GM19035 (cell line): Measurements from ENCODE around the gene MAPK10.
"Not testable (repeated sequence)": the region's sequence is repeated elsewhere in the genome, so short reads cannot be mapped to it uniquely, and the experiment has no call there.

ENCODE experiments used
- ATAC-seq: cut with Tn5 transposase; IDR thresholded peaks from one replicate; pipeline ENCODE4 v1.9.1; 2021; ENCODE audit not compliant: unreplicated experiment

MAPK10 gene

DNA sequence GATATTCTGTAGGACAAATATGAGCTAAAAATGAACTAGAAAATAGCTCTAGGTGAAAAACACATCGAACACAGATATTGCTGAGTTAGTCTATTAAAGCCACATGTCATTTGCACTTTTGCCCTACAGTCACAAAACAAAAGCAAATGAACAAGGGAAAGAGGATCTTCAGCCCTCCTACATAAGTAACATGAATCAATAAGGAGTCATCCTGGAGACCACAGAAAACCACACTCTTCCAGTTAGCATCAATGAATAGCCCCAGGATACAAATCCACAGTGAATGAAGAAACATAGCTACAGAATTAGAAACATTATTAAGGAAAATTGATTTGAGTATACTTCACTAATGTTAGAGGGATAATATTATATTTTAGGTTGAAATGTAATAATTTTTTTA is 311.4 kb downstream of the MAPK10 start:
- no peak for ATAC-seq

DNA sequence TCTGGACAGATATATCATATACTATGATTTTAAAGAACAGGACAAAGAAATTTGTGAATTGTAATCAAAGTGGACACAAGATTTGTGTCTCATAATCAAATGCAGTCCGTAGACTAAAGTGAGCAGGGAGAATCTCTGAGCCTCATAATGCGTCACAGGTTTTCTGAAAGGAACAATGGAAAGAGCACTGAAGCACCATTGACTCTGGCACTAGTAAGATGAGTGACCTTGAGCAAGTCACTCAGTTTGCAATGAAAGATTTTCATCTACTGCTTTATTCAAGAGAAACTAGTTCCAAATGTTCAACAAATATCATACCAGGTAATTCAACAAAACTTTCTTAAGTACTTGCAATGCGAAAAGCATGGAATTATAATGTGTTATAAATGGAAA is 315.3 kb downstream of the MAPK10 start:
- no peak for ATAC-seq

DNA sequence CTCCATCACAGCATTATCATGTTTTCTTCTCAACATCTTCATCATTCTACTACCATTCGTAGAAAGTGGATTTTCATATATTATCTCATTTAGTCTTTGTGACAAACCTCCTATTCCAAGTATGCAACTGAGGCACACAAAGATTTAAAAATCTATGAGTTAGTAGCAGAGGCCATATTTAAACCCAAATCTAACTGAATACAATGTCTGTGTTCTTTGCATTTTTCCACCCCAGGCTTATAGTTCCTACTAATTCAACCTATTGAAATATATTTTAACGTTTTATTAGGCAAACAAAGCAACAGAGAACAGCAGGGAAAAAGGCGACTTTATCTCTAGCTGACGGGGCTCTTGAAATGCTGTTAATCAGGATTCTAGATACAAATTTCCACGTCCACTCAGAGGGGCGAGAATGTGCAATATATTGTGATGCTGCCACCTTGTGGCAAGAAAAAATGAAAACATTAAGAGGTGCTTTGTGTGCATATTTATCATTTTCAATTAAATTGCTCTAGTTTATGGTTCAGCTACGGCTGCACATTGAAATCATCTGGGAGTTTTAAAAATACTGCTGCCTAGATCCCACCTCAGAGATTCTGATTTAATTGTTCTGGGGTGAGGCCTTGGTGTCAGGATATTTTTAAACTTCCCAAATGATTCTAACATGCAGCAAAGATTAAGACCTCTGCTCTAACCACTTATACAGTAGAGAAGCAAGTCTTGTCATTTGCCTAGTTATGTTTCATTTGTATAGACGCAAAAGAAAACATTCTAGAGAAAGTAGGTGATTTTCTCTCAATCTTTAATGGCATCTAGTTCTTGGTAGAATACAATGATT is 315.9 kb downstream of the MAPK10 start:
- no peak for ATAC-seq

DNA sequence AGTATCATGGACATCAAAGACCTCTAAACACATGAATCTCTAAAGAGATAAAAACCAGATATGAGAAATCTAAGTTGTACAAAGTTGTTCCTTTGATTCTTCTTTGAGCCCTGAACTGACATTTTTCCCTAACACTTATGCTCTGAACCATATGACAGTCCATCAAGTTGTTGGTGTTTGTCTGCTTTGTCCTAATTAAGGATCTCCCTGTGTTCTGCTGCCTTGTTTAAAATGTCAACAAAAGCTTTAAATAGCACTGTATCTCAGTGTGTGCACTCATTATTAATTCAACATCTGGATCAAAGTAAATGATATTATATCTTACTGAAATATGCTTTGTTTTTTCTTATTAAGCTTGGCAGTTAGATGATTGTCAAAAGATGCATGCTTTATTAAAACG is 321.8 kb downstream of the MAPK10 start:
- ATAC-seq, result no peak

DNA sequence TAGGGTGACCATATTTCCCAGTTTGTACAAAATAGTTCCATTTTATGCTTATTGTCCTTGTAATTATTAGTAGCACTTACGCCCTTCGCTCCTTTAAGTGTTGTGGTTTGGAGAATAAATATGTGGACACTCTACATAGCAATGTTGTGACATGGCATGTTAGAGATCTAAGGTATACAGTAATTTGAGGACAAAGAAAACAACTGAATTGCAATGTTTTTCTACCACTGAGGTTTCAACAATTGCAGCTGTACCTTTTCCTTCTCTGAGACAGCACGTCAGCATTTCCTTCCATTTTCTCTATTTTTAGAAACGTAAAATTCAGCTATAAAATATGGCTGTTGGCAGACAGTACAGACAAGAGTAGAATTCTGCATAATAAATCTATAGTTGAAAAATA is 323.1 kb downstream of the MAPK10 start:
- no peak for ATAC-seq

- no peak for ATAC-seq
Measured at GRCh38 chr4:86035688-86036087, 324.2 kb downstream of the MAPK10 start.

GRCh38 chr4:86034616-86035015 is 325.2 kb downstream of the MAPK10 start:
- ATAC-seq, result no peak

GRCh38 chr4:86033171-86033570 is 326.7 kb downstream of the MAPK10 start:
- ATAC-seq, result no peak

DNA sequence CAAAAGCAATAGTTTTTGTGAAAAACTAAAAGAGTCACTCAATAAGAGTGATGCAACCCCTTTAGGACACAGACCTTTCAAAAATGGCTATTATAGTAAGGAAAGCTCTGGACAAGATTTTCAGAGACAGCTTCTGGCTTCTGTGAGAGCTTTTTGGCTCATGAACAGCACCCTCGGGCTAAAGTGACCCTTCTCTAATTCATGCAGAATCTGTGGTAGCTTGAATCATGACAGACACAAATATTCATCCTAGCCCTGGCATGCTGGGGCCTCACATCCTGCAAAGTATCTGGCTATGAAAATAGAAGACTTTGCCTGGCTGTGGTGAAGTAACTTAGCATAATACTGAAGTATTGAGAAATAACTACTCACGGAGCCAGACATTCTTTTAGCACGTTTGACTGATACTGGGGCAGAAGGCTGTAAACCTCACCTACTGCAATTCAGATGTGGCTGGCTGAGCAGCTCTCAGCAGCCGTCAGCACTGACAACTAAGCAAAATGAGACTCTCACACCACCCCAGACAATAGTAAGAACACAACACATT is 327.3 kb downstream of the MAPK10 start:
- no peak for ATAC-seq

GRCh38 chr4:86031927-86032326 is 327.9 kb downstream of the MAPK10 start:
- no peak for ATAC-seq

DNA sequence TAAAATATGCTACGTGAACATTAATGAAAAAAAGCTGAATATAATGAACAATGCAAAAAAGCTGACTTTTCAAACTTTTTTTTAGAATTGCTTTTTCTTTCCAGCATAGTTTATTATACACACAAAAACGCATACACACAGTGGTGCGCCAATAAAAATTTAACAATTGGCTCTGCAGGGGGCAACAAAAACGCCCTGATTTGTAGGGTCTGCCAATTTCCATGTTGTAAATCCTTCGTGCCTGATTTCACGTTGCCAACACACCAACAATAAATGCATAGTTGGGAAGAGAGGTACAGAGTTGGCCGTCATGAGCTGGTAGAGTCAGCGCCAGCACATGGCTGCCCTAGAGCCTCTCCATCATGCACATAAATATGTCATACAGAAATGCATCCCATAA is 333.1 kb downstream of the MAPK10 start:
- no peak for ATAC-seq

- ATAC-seq, result not testable (repeated sequence)
Measured at GRCh38 chr4:86021671-86022070, 338.2 kb downstream of the MAPK10 start.

DNA sequence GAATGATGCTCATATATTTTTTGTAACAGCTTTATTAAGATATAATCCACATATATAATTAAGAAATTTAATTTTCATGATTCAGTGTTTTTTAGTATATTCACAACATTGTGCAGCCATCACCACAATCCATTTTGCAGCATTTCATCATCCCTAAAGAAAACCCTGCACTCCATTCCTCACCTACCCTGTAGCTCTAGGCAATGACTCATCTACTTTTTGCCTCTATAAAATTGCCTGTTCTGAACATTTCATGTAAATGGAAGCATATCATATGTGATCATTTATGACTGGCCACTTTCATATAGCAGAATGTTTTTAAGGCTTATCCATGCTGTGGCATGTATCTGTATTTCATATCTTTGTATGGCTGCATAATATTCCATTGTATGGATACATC is 339.9 kb downstream of the MAPK10 start:
- no peak for ATAC-seq

DNA sequence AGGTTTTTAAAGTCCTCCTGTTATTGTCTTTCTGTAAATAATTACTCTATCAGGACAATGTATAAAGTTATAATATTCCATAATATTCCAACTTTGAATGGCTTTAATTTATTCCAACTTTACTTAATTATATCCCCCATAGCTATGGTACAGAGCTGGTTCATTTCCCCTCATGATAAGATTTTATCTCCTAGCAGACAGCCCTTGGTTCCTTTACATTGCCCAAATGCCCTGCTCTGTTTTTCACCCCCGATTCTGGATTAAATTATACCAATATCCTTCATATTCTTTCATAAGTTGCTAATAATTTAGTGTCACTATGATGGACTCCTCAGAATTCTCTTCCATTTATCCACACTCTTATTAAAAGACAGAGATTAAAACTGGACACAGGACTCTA is 340.5 kb downstream of the MAPK10 start:
- ATAC-seq, result no peak

- peak; percentile 17 for ATAC-seq
Measured at GRCh38 chr4:86015412-86016350, 344.2 kb downstream of the MAPK10 start.

- peak; percentile 88 for ATAC-seq
Measured at GRCh38 chr4:86014599-86014998, 345.3 kb downstream of the MAPK10 start.

- ATAC-seq, result no peak
Measured at GRCh38 chr4:86013621-86014020, 346.2 kb downstream of the MAPK10 start.

DNA sequence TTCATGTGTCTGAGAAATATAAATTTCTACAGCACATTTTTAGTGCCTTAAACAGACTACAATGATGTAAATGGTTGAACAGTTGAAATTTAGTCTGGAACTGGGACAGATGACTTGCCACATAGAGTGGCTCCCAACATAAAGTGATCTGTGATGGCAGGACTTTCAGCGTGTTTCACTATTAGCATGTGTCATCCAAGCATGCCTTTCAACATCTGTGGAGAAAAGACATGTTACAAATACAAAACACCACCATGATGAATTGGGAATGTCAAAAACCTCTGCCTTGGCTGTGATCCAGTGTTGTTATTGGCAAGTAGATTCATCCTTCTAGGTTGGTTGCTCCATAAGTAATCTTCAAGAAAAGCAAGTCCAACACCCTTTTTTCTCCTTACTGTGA is 348.7 kb downstream of the MAPK10 start:
- no peak for ATAC-seq

DNA sequence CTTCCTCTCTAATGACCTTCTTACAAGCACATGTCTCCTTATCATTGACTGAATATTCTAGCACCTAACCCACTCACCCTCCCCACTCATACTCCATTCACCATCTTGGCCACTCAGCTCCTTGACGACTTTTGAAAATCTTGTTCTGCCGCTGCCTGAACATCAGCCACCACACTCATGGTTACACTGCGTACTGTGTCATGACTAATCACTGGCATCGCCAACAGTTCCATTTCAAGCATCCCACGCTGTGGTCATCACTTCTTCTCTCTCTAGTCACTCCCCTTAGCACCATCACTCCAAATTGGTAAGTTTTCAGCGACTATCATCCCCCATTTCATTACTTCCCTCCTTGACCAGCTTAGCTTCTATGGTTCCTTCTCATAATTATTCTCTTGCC is 352.8 kb downstream of the MAPK10 start:
- ATAC-seq, result no peak

- ATAC-seq, result no peak
Measured at GRCh38 chr4:86006057-86006456, 353.8 kb downstream of the MAPK10 start.

DNA sequence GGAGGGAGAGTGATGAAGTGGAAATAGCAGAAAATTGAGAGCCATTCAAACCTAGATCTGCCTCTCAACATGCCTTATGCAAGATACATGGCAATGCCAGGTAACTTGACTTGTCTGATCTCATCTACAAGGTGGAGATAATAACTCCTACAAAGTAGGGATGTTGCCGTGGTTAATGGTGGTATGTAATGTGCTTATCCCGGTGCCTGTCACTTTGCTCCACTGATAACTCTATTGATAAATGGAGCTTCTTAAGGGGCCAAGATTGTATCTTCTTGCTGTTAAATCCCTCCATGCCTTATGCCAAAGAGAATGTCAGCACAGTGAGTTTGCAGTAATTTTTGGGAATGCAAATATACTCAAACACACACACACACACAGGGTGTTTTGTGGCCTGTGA is 355.8 kb downstream of the MAPK10 start:
- ATAC-seq, result no peak

DNA sequence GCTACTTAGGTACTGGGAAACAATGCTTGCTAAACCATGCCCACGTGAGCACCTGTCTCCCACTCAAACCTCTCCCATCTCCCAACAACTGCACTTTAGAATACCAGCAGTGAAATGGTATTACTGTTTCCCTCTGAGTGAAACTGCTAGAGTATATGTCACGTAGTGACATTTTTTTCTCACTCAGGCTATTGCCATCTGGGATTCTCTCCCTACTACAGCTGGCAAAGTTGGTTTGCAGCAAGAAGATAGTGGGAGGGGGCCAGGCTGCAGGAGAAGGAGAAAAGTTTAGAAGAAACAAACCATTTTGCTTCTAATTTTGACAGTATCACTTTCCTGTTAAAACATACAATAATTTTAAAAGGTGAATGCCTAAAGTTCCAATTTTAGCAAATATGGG is 358.3 kb downstream of the MAPK10 start:
- ATAC-seq, result no peak
